NT2/D1 (cell line): ENCODE measurements around the gene IL6ST.

ENCODE experiments used
- DNase-seq: peaks from one replicate; pipeline ENCODE4 v3.0.0-alpha.2; 2011; ENCODE audit warnings: low read depth, low spot score
- H3K27me3 ChIP-seq: 2 replicates; pipeline ENCODE4 v1.6.0; 2011; ENCODE audit warnings: mild to moderate bottlenecking; ENCODE audit not compliant: insufficient read length, insufficient read depth
- H3K36me3 ChIP-seq: 2 replicates; pipeline ENCODE4 v1.6.1; 2011; ENCODE audit warnings: mild to moderate bottlenecking, low read length, mixed read lengths; ENCODE audit not compliant: insufficient read depth, insufficient read length
- H3K4me1 ChIP-seq: 2 replicates; pipeline ENCODE4 v1.5.1; 2011; ENCODE audit not compliant: insufficient read depth, insufficient read length
- H3K4me3 ChIP-seq: 2 replicates; pipeline ENCODE4 v1.5.1; 2011; ENCODE audit warnings: low read depth; ENCODE audit not compliant: insufficient read length
- H3K9ac ChIP-seq: 2 replicates; pipeline ENCODE4 v1.6.0; 2011; ENCODE audit warnings: low read depth; ENCODE audit not compliant: insufficient read length
- H3K9me3 ChIP-seq: 2 replicates; pipeline ENCODE4 v1.5.1; 2011; ENCODE audit warnings: mild to moderate bottlenecking, low read length; ENCODE audit not compliant: insufficient read depth
- SUZ12 ChIP-seq: IDR thresholded peaks from 2 replicates; pipeline ENCODE4 v1.6.1; 2011; ENCODE audit not compliant: insufficient read length, insufficient read depth; ENCODE audit errors: extremely low read depth
- YY1 ChIP-seq: IDR thresholded peaks from 2 replicates; pipeline ENCODE4 v1.6.1; 2011; ENCODE audit not compliant: insufficient read length, insufficient read depth
- ZNF274 ChIP-seq: IDR thresholded peaks from 2 replicates; pipeline ENCODE4 v1.6.1; 2011; ENCODE audit warnings: mild to moderate bottlenecking, low read depth, low read length

IL6ST gene

DNA sequence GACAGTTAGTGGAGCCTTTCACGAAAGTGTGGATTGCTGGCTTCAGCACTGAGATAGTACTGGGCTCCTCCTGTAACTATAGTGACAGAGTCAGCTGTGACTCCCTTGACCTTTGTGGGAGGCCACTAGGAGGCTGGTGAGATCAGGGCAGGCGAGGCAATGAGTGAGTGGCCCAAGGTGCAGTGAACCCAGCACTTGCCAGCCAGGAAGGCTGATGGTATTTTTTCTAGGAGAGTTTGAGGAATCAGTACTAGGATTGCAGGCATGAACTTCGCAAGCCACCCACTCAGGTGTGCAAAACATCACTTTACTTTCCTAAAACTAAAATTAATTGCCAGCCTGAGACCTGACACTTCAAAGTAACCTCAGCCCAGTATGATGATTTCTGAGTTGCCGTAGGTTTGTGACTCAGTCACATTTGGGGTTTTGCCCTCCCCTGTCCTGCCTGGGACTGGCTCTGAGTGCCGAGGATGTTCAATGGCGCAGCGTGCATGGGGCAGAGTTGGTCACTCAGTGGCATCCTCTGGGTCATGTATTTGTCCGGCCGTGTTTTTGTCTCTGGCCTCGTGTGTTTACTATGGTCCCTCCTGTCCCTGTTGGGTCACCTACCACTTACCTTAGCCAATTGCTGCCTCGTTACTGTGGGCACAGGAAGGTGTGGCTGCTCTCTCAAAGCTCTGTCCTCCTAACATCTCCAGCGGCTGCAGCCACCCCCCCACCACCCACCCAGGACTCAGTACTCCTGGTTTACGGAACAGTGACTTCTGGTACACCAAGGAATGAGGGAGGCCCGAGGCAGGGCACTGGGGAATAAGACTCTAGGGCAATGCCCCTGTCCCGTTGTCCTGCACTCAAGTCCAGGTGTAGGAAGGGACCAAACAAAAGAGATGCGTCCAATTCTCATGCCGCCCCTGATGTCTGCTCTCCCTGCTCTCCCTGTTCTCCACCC lies 76.4 kb downstream of the IL6ST start:
- no peak for TF ChIP-seq SUZ12
- no peak for TF ChIP-seq ZNF274
- no peak for TF ChIP-seq YY1
- no peaks in the 10 kb centered on the region for H3K36me3 ChIP-seq
- DNase-seq: no peak
- H3K9ac ChIP-seq: no peak overlapping the region
- H3K27me3 ChIP-seq: no peaks in the 10 kb centered on the region
- H3K4me3 ChIP-seq: no peak overlapping the region
- no peaks in the 10 kb centered on the region for H3K9me3 ChIP-seq
- peaks cover 5% of the 10 kb centered on the region for H3K4me1 ChIP-seq

- no peaks in the 10 kb centered on the region for H3K36me3 ChIP-seq
- no peak overlapping the region for H3K4me3 ChIP-seq
These were observed 77.2 kb downstream of the IL6ST start for GRCh38 chr5:55917402-55918086.

GRCh38 chr5:55916986-55917385 lies 77.8 kb downstream of the IL6ST start:
- H3K9me3 ChIP-seq: no peaks in the 10 kb centered on the region
- H3K36me3 ChIP-seq: no peaks in the 10 kb centered on the region
- no peak overlapping the region for H3K9ac ChIP-seq
- H3K4me3 ChIP-seq: no peak overlapping the region
- peaks cover 5% of the 10 kb centered on the region for H3K4me1 ChIP-seq
- DNase-seq: no peak
- H3K27me3 ChIP-seq: no peaks in the 10 kb centered on the region
- TF ChIP-seq YY1 (no peak), SUZ12 (no peak), ZNF274 (no peak)

More at GRCh38 chr5:55917402-55918086, 77.2 kb downstream of the IL6ST start:
- Histone ChIP-seq H3K9me3 (no peaks in the 10 kb centered on the region), H3K4me1 (peaks cover 5% of the 10 kb centered on the region), H3K27me3 (no peaks in the 10 kb centered on the region), H3K9ac (no peak overlapping the region)
- DNase-seq: no peak
- TF ChIP-seq YY1 (no peak), SUZ12 (no peak), ZNF274 (no peak)

- H3K4me1 ChIP-seq: peaks cover 5% of the 10 kb centered on the region
- H3K36me3 ChIP-seq: no peaks in the 10 kb centered on the region
- no peak for TF ChIP-seq SUZ12
- H3K9ac ChIP-seq: no peak overlapping the region
- no peaks in the 10 kb centered on the region for H3K9me3 ChIP-seq
- H3K4me3 ChIP-seq: no peak overlapping the region
- H3K27me3 ChIP-seq: no peaks in the 10 kb centered on the region
- no peak for DNase-seq
These were observed 79.0 kb downstream of the IL6ST start for GRCh38 chr5:55915783-55916182.

GRCh38 chr5:55914971-55915370 lies 79.8 kb downstream of the IL6ST start:
- Histone ChIP-seq H3K36me3 (no peaks in the 10 kb centered on the region), H3K4me1 (peaks cover 5% of the 10 kb centered on the region), H3K9ac (no peak overlapping the region), H3K4me3 (no peak overlapping the region), H3K9me3 (no peaks in the 10 kb centered on the region), H3K27me3 (no peaks in the 10 kb centered on the region)
- TF ChIP-seq ZNF274: no peak
- TF ChIP-seq SUZ12: no peak
- TF ChIP-seq YY1: no peak
- no peak for DNase-seq

- Histone ChIP-seq H3K4me3 (no peak overlapping the region), H3K4me1 (peaks cover 5% of the 10 kb centered on the region), H3K9me3 (no peaks in the 10 kb centered on the region), H3K9ac (no peak overlapping the region), H3K36me3 (no peaks in the 10 kb centered on the region), H3K27me3 (no peaks in the 10 kb centered on the region)
- TF ChIP-seq YY1 (no peak), ZNF274 (no peak), SUZ12 (no peak)
- no peak for DNase-seq
These were observed 81.0 kb downstream of the IL6ST start for GRCh38 chr5:55913466-55914413.
